ACHN (cell line): ENCODE data around the gene HELZ2.

ENCODE experiments used
- DNase-seq: peaks from one replicate; pipeline ENCODE4 v3.0.0-alpha.2; 2015
- in situ Hi-C: cut with HindIII; loops from 2 replicates; pipeline ENCODE4 v1.10.0; 2017; ENCODE audit warnings: low sequenced_read_pairs, low pct_ligation_motif_present, low pct_unique_long_range_greater_than_20kb

Gene HELZ2

GRCh38 chr20:63534831-63535651, 39.0 kb downstream of the HELZ2 start:
- no peak for DNase-seq
- in situ Hi-C loops, result no loop called here

- in situ Hi-C loops, result no loop called here
- DNase-seq, result no peak
Observed at GRCh38 chr20:63534427-63534830, 39.6 kb downstream of the HELZ2 start.

GRCh38 chr20:63533871-63534393, 40.1 kb downstream of the HELZ2 start:
- DNase-seq, result no peak
- in situ Hi-C loops, result no loop called here

GRCh38 chr20:63533388-63533787, 40.7 kb downstream of the HELZ2 start:
- in situ Hi-C loops, result no loop called here
- no peak for DNase-seq

GRCh38 chr20:63532449-63532971, 41.5 kb downstream of the HELZ2 start:
- DNase-seq, result no peak
- in situ Hi-C loops, result no loop called here

GRCh38 chr20:63531686-63532448, 42.2 kb downstream of the HELZ2 start:
- DNase-seq, result no peak
- in situ Hi-C loops, result no loop called here

GRCh38 chr20:63530788-63531160, 43.3 kb downstream of the HELZ2 start:
- DNase-seq, result no peak

GRCh38 chr20:63529861-63530787, 43.9 kb downstream of the HELZ2 start:
- no peak for DNase-seq
- in situ Hi-C loops, result no loop called here

More at GRCh38 chr20:63530788-63531160, 43.3 kb downstream of the HELZ2 start:
- in situ Hi-C loops, result no loop called here

- in situ Hi-C loops, result no loop called here
- no peak for DNase-seq
Observed at GRCh38 chr20:63529180-63529860, 44.7 kb downstream of the HELZ2 start.

GRCh38 chr20:63527184-63527583, 46.9 kb downstream of the HELZ2 start:
- in situ Hi-C loops, result no loop called here
- no peak for DNase-seq

- in situ Hi-C loops, result no loop called here
- no peak for DNase-seq
Observed at GRCh38 chr20:63525971-63526370, 48.1 kb downstream of the HELZ2 start.

- in situ Hi-C loops, result no loop called here
- no peak for DNase-seq
Observed at GRCh38 chr20:63525185-63525584, 48.9 kb downstream of the HELZ2 start.
